ENCODE data around the gene ACBD3.

Gene ACBD3

GRCh38 chr1:226185141-226186036 lies 1.2 kb downstream of the ACBD3 start:
- Histone ChIP-seq H3K36me3 (ENCODE audit: control insufficient read depth, low read length) (peaks cover 27% of the 10 kb centered on the region), H3K9me2 (replicated peaks; ENCODE audit: control insufficient read depth, low read length) (no peaks in the 10 kb centered on the region), H3K4me3 (ENCODE audit: low read length) (peak overlapping the region; percentile 96), H3K27ac (ENCODE audit: low read depth, low read length) (no peak overlapping the region), H3F3A (ENCODE audit: control insufficient read depth, insufficient read depth) (no peaks in the 10 kb centered on the region; the same call in 1 of the 2 replicates), H3K27me3 (ENCODE audit: control insufficient read depth, low read length) (no peaks in the 10 kb centered on the region), H3K79me2 (ENCODE audit: control insufficient read depth, low read length) (peaks cover 67% of the 10 kb centered on the region), H4K20me1 (ENCODE audit: control insufficient read depth, insufficient read depth, low read depth, low read length) (0 out of 2 replicates have a peak, but pooled peaks cover 5% of the 10 kb centered on the region), H3K9me3 (ENCODE audit: control insufficient read depth, insufficient read depth, low read length) (no peaks in the 10 kb centered on the region), H3K4me2 (ENCODE audit: low read length) (peak overlapping the region; percentile 96), H3K4me1 (ENCODE audit: control insufficient read depth, low read length) (peaks cover 42% of the 10 kb centered on the region)
- TF ChIP-seq EZH2phosphoT487 (IDR thresholded peaks at IDR 0.05; ENCODE audit: borderline replicate concordance, low read length) (no peak), CTCF (IDR thresholded peaks at IDR 0.05; ENCODE audit: low read depth, low read length, poor library complexity, severe bottlenecking) (no peak)

GRCh38 chr1:226181996-226182714 lies 4.4 kb downstream of the ACBD3 start:
- Histone ChIP-seq H4K20me1 (ENCODE audit: control insufficient read depth, insufficient read depth, low read depth, low read length) (0 out of 2 replicates have a peak, but pooled peaks cover 8% of the 10 kb centered on the region), H3K9me3 (ENCODE audit: control insufficient read depth, insufficient read depth, low read length) (no peaks in the 10 kb centered on the region), H3K36me3 (ENCODE audit: control insufficient read depth, low read length) (peaks cover 27% of the 10 kb centered on the region), H3K4me1 (ENCODE audit: control insufficient read depth, low read length) (peaks cover 36% of the 10 kb centered on the region), H3K9me2 (replicated peaks; ENCODE audit: control insufficient read depth, low read length) (no peaks in the 10 kb centered on the region), H3K27me3 (ENCODE audit: control insufficient read depth, low read length) (no peaks in the 10 kb centered on the region), H3K79me2 (ENCODE audit: control insufficient read depth, low read length) (peaks cover 96% of the 10 kb centered on the region), H3K27ac (ENCODE audit: low read depth, low read length) (no peak overlapping the region), H3F3A (ENCODE audit: control insufficient read depth, insufficient read depth) (no peaks in the 10 kb centered on the region), H3K4me3 (ENCODE audit: low read length) (peak overlapping the region; percentile 29), H3K4me2 (ENCODE audit: low read length) (peak overlapping the region; percentile 61)
- TF ChIP-seq CTCF (IDR thresholded peaks at IDR 0.05; ENCODE audit: low read depth, low read length, poor library complexity, severe bottlenecking) = peak; percentile 58
- no peak for TF ChIP-seq EZH2phosphoT487 (IDR thresholded peaks at IDR 0.05; ENCODE audit: borderline replicate concordance, low read length)

GRCh38 chr1:226176870-226177269 lies 9.7 kb downstream of the ACBD3 start:
- Histone ChIP-seq H3K27ac (ENCODE audit: low read depth, low read length) (no peak overlapping the region), H3K4me3 (ENCODE audit: low read length) (no peak overlapping the region), H3K27me3 (ENCODE audit: control insufficient read depth, low read length) (no peaks in the 10 kb centered on the region), H3K79me2 (ENCODE audit: control insufficient read depth, low read length) (peaks cover 93% of the 10 kb centered on the region), H3F3A (ENCODE audit: control insufficient read depth, insufficient read depth) (0 out of 2 replicates have a peak, but pooled peaks cover 3% of the 10 kb centered on the region), H3K9me2 (replicated peaks; ENCODE audit: control insufficient read depth, low read length) (no peaks in the 10 kb centered on the region), H3K4me1 (ENCODE audit: control insufficient read depth, low read length) (peaks cover 6% of the 10 kb centered on the region), H3K9me3 (ENCODE audit: control insufficient read depth, insufficient read depth, low read length) (no peaks in the 10 kb centered on the region), H3K36me3 (ENCODE audit: control insufficient read depth, low read length) (peaks cover 11% of the 10 kb centered on the region), H4K20me1 (ENCODE audit: control insufficient read depth, insufficient read depth, low read depth, low read length) (0 out of 2 replicates have a peak, but pooled peaks cover 3% of the 10 kb centered on the region), H3K4me2 (ENCODE audit: low read length) (no peak overlapping the region)
- TF ChIP-seq EZH2phosphoT487 (IDR thresholded peaks at IDR 0.05; ENCODE audit: borderline replicate concordance, low read length) = no peak
- TF ChIP-seq CTCF (IDR thresholded peaks at IDR 0.05; ENCODE audit: low read depth, low read length, poor library complexity, severe bottlenecking) = no peak

Data from DOHH2 (cell line).